MM.1S (cell line): ENCODE data around the gene PGK1.

Source experiments
- DNase-seq: peaks from one replicate; pipeline ENCODE4 v3.0.0-alpha.2; 2015
- H2AFZ ChIP-seq: fragments of 300-600 bp; sonication (generic); 2 replicates; pipeline ENCODE4 v1.6.0; 2016; ENCODE audit warnings: antibody characterized with exemption, low read length
- H3F3A ChIP-seq: fragments of 300-600 bp; sonication (generic); 2 replicates; pipeline ENCODE4 v1.6.1; 2016; ENCODE audit warnings: mild to moderate bottlenecking, antibody characterized with exemption, low read length, moderate library complexity, mixed read lengths; ENCODE audit not compliant: insufficient read depth
- H3K27ac ChIP-seq: fragments of 300-600 bp; sonication (generic); 2 replicates; pipeline ENCODE4 v1.5.1; 2016; ENCODE audit warnings: mild to moderate bottlenecking, low read length
- H3K27me3 ChIP-seq: fragments of 300-600 bp; sonication (generic); replicated peaks from 2 replicates; pipeline ENCODE4 v1.6.0; 2016; ENCODE audit warnings: low read length; ENCODE audit not compliant: insufficient read depth
- H3K36me3 ChIP-seq: fragments of 300-600 bp; sonication (generic); replicated peaks from 2 replicates; pipeline ENCODE4 v1.6.1; 2016; ENCODE audit warnings: mild to moderate bottlenecking, low read length, mixed read lengths; ENCODE audit not compliant: insufficient read depth
- H3K4me1 ChIP-seq: fragments of 300-600 bp; sonication (generic); 2 replicates; pipeline ENCODE4 v1.6.1; 2016; ENCODE audit warnings: low read length, mixed read lengths
- H3K4me2 ChIP-seq: fragments of 300-600 bp; sonication (generic); 2 replicates; pipeline ENCODE4 v1.6.0; 2016; ENCODE audit warnings: low read depth, low read length
- H3K4me3 ChIP-seq: fragments of 300-600 bp; sonication (generic); 2 replicates; pipeline ENCODE4 v1.5.1; 2016; ENCODE audit warnings: low read length, mixed read lengths
- H3K79me2 ChIP-seq: fragments of 300-600 bp; sonication (generic); 2 replicates; pipeline ENCODE4 v1.6.1; 2016; ENCODE audit warnings: mixed run types, low read length, mixed read lengths
- H3K9ac ChIP-seq: fragments of 300-600 bp; sonication (generic); 2 replicates; pipeline ENCODE4 v1.6.1; 2016; ENCODE audit warnings: low read length, mixed read lengths
- H3K9me2 ChIP-seq: fragments of 300-600 bp; sonication (generic); replicated peaks from 2 replicates; pipeline ENCODE4 v1.6.1; 2016; ENCODE audit warnings: mild to moderate bottlenecking, low read length, mixed read lengths; ENCODE audit not compliant: insufficient read depth
- H3K9me3 ChIP-seq: fragments of 300-600 bp; sonication (generic); replicated peaks from 2 replicates; pipeline ENCODE4 v1.6.1; 2016; ENCODE audit warnings: mild to moderate bottlenecking, low read length, mixed read lengths; ENCODE audit not compliant: insufficient read depth
- H4K20me1 ChIP-seq: fragments of 300-600 bp; sonication (generic); 2 replicates; pipeline ENCODE4 v1.6.1; 2016; ENCODE audit warnings: mild to moderate bottlenecking, low read length, moderate library complexity, mixed read lengths; ENCODE audit not compliant: insufficient read depth
- EZH2 ChIP-seq: fragments of 300-600 bp; sonication (generic); optimal IDR thresholded peaks from 2 replicates; pipeline ENCODE3; 2017; ENCODE audit warnings: low read depth, mild to moderate bottlenecking, antibody characterized with exemption, low read length, mixed read lengths
- EZH2phosphoT487 ChIP-seq: fragments of 300-600 bp; sonication (generic); IDR thresholded peaks from 2 replicates; pipeline ENCODE4 v1.6.1; 2018; ENCODE audit warnings: antibody characterized with exemption, low read length
- TF ChIP-seq, protein P1 (sequence below): fragments of 300-600 bp; sonication (generic); IDR thresholded peaks from 2 replicates; pipeline ENCODE4 v1.5.1; 2016; ENCODE audit warnings: antibody characterized with exemption, low read length, mixed read lengths

PGK1 gene

GRCh38 chrX:78118628-78119027 lies 14.6 kb downstream of the PGK1 start:
- H3K9me3 ChIP-seq = no peaks in the 10 kb centered on the region
- no peak overlapping the region for H3K4me2 ChIP-seq
- H3F3A ChIP-seq = no peaks in the 10 kb centered on the region
- peaks cover 96% of the 10 kb centered on the region for H3K79me2 ChIP-seq
- H3K9ac ChIP-seq = no peak overlapping the region
- H3K36me3 ChIP-seq = peaks cover 7% of the 10 kb centered on the region; the same call in 1 of the 2 replicates
- H3K9me2 ChIP-seq = no peaks in the 10 kb centered on the region; the same call in 1 of the 2 replicates
- peaks cover 12% of the 10 kb centered on the region; the same call in 1 of the 2 replicates for H3K4me1 ChIP-seq
- TF ChIP-seq EZH2 (no peak), EZH2phosphoT487 (no peak)
- TF ChIP-seq, protein P1, sequence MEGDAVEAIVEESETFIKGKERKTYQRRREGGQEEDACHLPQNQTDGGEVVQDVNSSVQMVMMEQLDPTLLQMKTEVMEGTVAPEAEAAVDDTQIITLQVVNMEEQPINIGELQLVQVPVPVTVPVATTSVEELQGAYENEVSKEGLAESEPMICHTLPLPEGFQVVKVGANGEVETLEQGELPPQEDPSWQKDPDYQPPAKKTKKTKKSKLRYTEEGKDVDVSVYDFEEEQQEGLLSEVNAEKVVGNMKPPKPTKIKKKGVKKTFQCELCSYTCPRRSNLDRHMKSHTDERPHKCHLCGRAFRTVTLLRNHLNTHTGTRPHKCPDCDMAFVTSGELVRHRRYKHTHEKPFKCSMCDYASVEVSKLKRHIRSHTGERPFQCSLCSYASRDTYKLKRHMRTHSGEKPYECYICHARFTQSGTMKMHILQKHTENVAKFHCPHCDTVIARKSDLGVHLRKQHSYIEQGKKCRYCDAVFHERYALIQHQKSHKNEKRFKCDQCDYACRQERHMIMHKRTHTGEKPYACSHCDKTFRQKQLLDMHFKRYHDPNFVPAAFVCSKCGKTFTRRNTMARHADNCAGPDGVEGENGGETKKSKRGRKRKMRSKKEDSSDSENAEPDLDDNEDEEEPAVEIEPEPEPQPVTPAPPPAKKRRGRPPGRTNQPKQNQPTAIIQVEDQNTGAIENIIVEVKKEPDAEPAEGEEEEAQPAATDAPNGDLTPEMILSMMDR = no peak
- no peak overlapping the region for H3K4me3 ChIP-seq
- H3K27ac ChIP-seq = no peak overlapping the region
- DNase-seq = no peak
- H2AFZ ChIP-seq = no peak overlapping the region
- H4K20me1 ChIP-seq = peaks cover 20% of the 10 kb centered on the region
- H3K27me3 ChIP-seq = no peaks in the 10 kb centered on the region

DNA sequence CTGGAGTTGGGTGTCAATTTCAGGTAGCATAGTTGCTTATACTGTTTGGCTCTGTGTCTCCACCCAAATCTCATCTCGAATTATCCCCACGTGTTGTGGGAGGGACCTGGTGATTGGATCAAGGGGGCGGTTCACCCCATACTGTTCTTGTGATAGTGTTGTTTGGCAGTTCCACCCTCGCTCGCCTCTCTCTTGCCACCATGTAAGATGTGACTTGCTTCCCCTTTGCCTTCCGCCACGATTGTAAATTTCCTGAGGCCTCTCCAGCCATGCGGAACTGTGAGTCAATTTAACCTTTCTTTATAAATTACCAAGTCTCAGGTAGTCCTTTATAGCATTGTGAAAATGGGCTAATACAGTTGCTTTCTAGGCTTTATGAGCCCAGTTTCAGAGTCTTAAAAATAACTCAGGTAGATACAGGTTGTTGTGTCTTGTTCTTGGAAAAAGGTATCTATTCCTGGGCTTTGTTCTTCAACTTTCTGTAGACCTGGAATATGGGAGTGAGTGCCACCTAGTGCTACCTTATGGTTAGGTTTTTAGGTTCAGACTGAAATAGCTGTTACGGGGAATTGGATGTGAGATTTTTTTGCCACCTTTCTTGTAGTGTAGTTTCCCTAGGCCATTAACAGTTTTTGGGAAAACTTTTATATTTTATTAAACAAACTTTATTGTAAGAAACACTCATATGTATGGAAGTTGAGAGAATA lies 15.6 kb downstream of the PGK1 start:
- no peaks in the 10 kb centered on the region for H3F3A ChIP-seq
- no peak for DNase-seq
- H3K4me3 ChIP-seq = no peak overlapping the region
- H4K20me1 ChIP-seq = peaks cover 17% of the 10 kb centered on the region
- H3K36me3 ChIP-seq = peaks cover 7% of the 10 kb centered on the region; the same call in 1 of the 2 replicates
- H3K4me2 ChIP-seq = no peak overlapping the region
- TF ChIP-seq EZH2phosphoT487 = no peak
- TF ChIP-seq, protein P1 = peak; percentile 31
- no peak for TF ChIP-seq EZH2
- H2AFZ ChIP-seq = no peak overlapping the region
- H3K4me1 ChIP-seq = peaks cover 12% of the 10 kb centered on the region; the same call in 1 of the 2 replicates
- H3K27ac ChIP-seq = no peak overlapping the region
- H3K9ac ChIP-seq = no peak overlapping the region
- H3K9me3 ChIP-seq = no peaks in the 10 kb centered on the region
- no peaks in the 10 kb centered on the region for H3K27me3 ChIP-seq
- H3K9me2 ChIP-seq = no peaks in the 10 kb centered on the region; the same call in 1 of the 2 replicates
- H3K79me2 ChIP-seq = peaks cover 96% of the 10 kb centered on the region

- no peak overlapping the region for H3K27ac ChIP-seq
- H3K9me3 ChIP-seq = no peaks in the 10 kb centered on the region
- TF ChIP-seq, protein P1 = no peak
- TF ChIP-seq EZH2 (no peak), EZH2phosphoT487 (no peak)
- no peak overlapping the region for H3K4me2 ChIP-seq
- no peak for DNase-seq
- H3K36me3 ChIP-seq = no peaks in the 10 kb centered on the region; the same call in 1 of the 2 replicates
- no peak overlapping the region for H3K9ac ChIP-seq
- no peaks in the 10 kb centered on the region for H3K27me3 ChIP-seq
- no peaks in the 10 kb centered on the region for H3F3A ChIP-seq
- no peak overlapping the region for H2AFZ ChIP-seq
- peaks cover 6% of the 10 kb centered on the region; the same call in 1 of the 2 replicates for H4K20me1 ChIP-seq
- H3K4me1 ChIP-seq = peaks cover 12% of the 10 kb centered on the region; the same call in 1 of the 2 replicates
- H3K9me2 ChIP-seq = no peaks in the 10 kb centered on the region; the same call in 1 of the 2 replicates
- H3K79me2 ChIP-seq = peaks cover 79% of the 10 kb centered on the region
- H3K4me3 ChIP-seq = no peak overlapping the region
Observed at GRCh38 chrX:78123190-78123589, 19.1 kb downstream of the PGK1 start.
